OCI-LY3 (cell line): ENCODE data around the gene PTPRJ.

Experiments used
- CTCF ChIP-seq: fragments of 200-600, 300-600 bp; sonication (generic); IDR thresholded peaks from 2 replicates; pipeline ENCODE4 v1.5.1; 2014; ENCODE audit warnings: antibody characterized with exemption, low read length, low read depth
- EZH2phosphoT487 ChIP-seq: fragments of 200-600 bp; shearing (Covaris generic); IDR thresholded peaks from 2 replicates; pipeline ENCODE4 v1.6.1; 2018; ENCODE audit warnings: antibody characterized with exemption, mixed run types, low read depth

GRCh38 chr11:47986219-47986618 is 5.9 kb downstream of the PTPRJ start:
- TF ChIP-seq CTCF (no peak), EZH2phosphoT487 (no peak)
